Sigmoid colon (tissue), 7 donors: ENCODE results near the gene TAS2R30. TPM values are rescaled to one million over a fixed set of nuclear protein-coding genes. Genes with fewer than 3 reads are reported as not detected.

Experiments
- DNase-seq: peaks from one replicate; pipeline ENCODE4 v3.0.0-alpha.2; 2019
- H3K27ac ChIP-seq, 4 donors: fragments of 200-600 bp; sonication (generic); one replicate each; pipeline ENCODE4 v1.5.1; 2016 to 2019; ENCODE audit warnings: mild to moderate bottlenecking in 1 of 4
- H3K27me3 ChIP-seq, 3 donors: fragments of 200-600 bp; sonication (generic); one replicate each; pipeline ENCODE4 v1.5.1; 2019; ENCODE audit warnings: mild to moderate bottlenecking in 1 of 3
- H3K36me3 ChIP-seq, 4 donors: fragments of 200-600 bp; sonication (generic); one replicate each; pipeline ENCODE4 v1.5.1; 2016 to 2019
- H3K4me1 ChIP-seq, 4 donors: fragments of 200-600 bp; sonication (generic); one replicate each; pipeline ENCODE4 v1.5.1; 2017 to 2019
- H3K4me3 ChIP-seq, 4 donors: fragments of 200-600 bp; sonication (generic); one replicate each; pipeline ENCODE4 v1.5.1; 2017 to 2019; ENCODE audit warnings: mild to moderate bottlenecking in 2 of 4, moderate library complexity in 1 of 4
- H3K9me3 ChIP-seq, 4 donors: fragments of 200-600 bp in 3 of 4; sonication (generic) in 3 of 4; one replicate each; pipeline versions ENCODE4 v1.5.1 to v1.6.1; 2013 to 2019
- EP300 ChIP-seq, 4 donors: sonication (generic); formaldehyde crosslinking; IDR thresholded peaks; one replicate each; pipeline ENCODE4 v1.6.1; 2017; ENCODE audit warnings: antibody characterized with exemption in 4 of 4
- POLR2A ChIP-seq, 2 donors: fragments of 450-650 bp; IDR thresholded peaks; one replicate each; pipeline ENCODE4 v1.6.1; 2016; ENCODE audit warnings: antibody characterized with exemption in 2 of 2, mild to moderate bottlenecking in 2 of 2, moderate library complexity in 2 of 2
- POLR2AphosphoS5 ChIP-seq, 4 donors: sonication (generic); formaldehyde crosslinking; IDR thresholded peaks; one replicate each; pipeline ENCODE4 v1.6.1; 2017; ENCODE audit warnings: antibody characterized with exemption in 4 of 4
- WGBS, 2 donors: extraction: QIAGEN DNeasy Blood & Tissue Kit; methylation state at CpG; one replicate each; pipeline ENCODE4 v1.1.7; 2013; 5-methylcytosine and 5-hydroxymethylcytosine counted together
- intact Hi-C: fragments of 100-400 bp; cut with DNase I; formaldehyde crosslinking; loops from one replicate; pipeline ENCODE4 v1.15.1; 2023
- polyA plus RNA-seq, 3 donors: library from polyadenylated mRNA; stranded (reverse); fragments of 200-250 nt; gene quantifications; one replicate each; pipeline ENCODE4 v1.2.3, GENCODE V29; 2013
- total RNA-seq, 4 donors: library from RNA; depleted of rRNA; stranded (reverse); fragments of >200 nt; gene quantifications; one replicate each; pipeline ENCODE4 v1.1.0, GENCODE V29; 2016
- TF ChIP-seq, protein P1 (sequence below), 4 experiments: fragments of 450-650 bp in 3 of 4; fragments of 200-600 bp in 1 of 4; IDR thresholded peaks; one replicate each; pipeline ENCODE4 v1.5.1; 2016 to 2019; ENCODE audit warnings: antibody characterized with exemption in 4 of 4, mild to moderate bottlenecking in 3 of 4, moderate library complexity in 2 of 4
- donor health status: healthy with polysubstance abuse.
- donor health status: Bipolar disorder and iron deficiency.
- donor health status: healthy.

Gene TAS2R30
- total RNA-seq: 10 to 100 TPM in 1 of 4 donors, 1 to 10 TPM in 3; 8.1 to 10.5 (median 9.4) TPM
- polyA plus RNA-seq: under 1 TPM in 1 of 3 donors, not detected in 2; 0.36 TPM

- intact Hi-C loops: no loop called here
- no peak within 1 kb of the TSS for H3K27ac ChIP-seq
Observed at GRCh38 chr12:11134305-11134704, at the start of gene TAS2R30. Gene TAS2R30, minus strand, starts transcription at chr12:11134644. Its CDS starts 400 bp downstream, at chr12:11134244.

DNA sequence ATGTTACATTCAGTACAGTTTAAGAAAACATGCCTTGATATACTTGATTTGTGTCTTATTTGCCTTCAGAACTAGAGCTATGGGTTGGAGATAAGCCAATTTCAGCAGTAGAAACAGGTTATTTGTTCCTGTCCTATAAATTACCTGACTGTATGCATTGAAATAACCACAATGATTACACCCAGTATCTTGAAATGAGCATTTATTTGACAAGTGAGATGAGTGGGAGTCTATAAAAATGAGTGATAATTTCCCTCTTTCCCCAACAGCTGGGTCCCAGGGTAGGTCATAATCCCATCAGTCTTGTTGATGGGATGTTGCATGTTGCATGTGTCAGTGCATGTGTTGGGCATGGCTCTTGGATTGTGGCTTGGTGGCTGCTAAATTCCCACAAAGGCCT is 48.6 kb upstream of the TAS2R30 start:
- H3K36me3 ChIP-seq: no peaks in the 10 kb centered on the region
- no peak for DNase-seq
- no peaks in the 10 kb centered on the region for H3K4me1 ChIP-seq
- H3K9me3 ChIP-seq: no peaks in the 10 kb centered on the region
- intact Hi-C loops: no loop called here
- TF ChIP-seq, protein P1, sequence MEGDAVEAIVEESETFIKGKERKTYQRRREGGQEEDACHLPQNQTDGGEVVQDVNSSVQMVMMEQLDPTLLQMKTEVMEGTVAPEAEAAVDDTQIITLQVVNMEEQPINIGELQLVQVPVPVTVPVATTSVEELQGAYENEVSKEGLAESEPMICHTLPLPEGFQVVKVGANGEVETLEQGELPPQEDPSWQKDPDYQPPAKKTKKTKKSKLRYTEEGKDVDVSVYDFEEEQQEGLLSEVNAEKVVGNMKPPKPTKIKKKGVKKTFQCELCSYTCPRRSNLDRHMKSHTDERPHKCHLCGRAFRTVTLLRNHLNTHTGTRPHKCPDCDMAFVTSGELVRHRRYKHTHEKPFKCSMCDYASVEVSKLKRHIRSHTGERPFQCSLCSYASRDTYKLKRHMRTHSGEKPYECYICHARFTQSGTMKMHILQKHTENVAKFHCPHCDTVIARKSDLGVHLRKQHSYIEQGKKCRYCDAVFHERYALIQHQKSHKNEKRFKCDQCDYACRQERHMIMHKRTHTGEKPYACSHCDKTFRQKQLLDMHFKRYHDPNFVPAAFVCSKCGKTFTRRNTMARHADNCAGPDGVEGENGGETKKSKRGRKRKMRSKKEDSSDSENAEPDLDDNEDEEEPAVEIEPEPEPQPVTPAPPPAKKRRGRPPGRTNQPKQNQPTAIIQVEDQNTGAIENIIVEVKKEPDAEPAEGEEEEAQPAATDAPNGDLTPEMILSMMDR (IDR thresholded peaks at IDR 0.05): no peak
- TF ChIP-seq POLR2AphosphoS5 (IDR thresholded peaks at IDR 0.05) (no peak), POLR2A (IDR thresholded peaks at IDR 0.05) (no peak), EP300 (IDR thresholded peaks at IDR 0.05) (no peak)
- no peak overlapping the region for H3K27ac ChIP-seq
- no peaks in the 10 kb centered on the region for H3K27me3 ChIP-seq
- H3K4me3 ChIP-seq: no peak overlapping the region

More at GRCh38 chr12:11134305-11134704, at the start of gene TAS2R30:
- no peak for DNase-seq
- 50 to 81% methylated on average over 3 of the region's 3 CpGs for WGBS, 2 donors
- no peaks in the 10 kb centered on the region for H3K27me3 ChIP-seq
- H3K9me3 ChIP-seq: no peaks in the 10 kb centered on the region
- no peak within 1 kb of the TSS for H3K4me3 ChIP-seq
- H3K36me3 ChIP-seq: no peaks in the 10 kb centered on the region
- TF ChIP-seq POLR2A (IDR thresholded peaks at IDR 0.05) (no peak), EP300 (IDR thresholded peaks at IDR 0.05) (no peak), POLR2AphosphoS5 (IDR thresholded peaks at IDR 0.05) (no peak)
- TF ChIP-seq, protein P1 (IDR thresholded peaks at IDR 0.05): no peak
- peaks cover 0 to 14% (median 2%) of the 10 kb centered on the region in 4 donors for H3K4me1 ChIP-seq

DNA sequence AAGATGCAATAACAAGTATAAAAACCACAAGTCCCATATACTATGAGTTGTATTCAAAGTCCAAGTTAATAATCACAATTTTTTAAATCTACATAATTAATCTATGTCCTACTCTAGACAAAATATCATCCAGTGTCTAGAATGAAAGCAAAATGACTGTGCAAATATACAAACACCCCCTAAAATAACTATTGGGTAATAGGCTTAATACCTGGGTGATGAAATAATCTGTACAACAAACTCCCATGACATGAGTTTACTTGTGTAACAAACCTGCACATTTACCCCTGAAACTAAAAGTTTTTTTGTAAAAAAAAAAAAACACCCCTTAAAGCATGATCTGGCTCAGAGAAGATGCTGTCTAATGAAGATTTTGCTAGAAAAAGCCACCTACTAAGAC is 48.1 kb upstream of the TAS2R30 start:
- H3K4me3 ChIP-seq: no peak overlapping the region
- no peaks in the 10 kb centered on the region for H3K4me1 ChIP-seq
- H3K9me3 ChIP-seq: no peaks in the 10 kb centered on the region
- no peaks in the 10 kb centered on the region for H3K27me3 ChIP-seq
- no peak overlapping the region for H3K27ac ChIP-seq
- intact Hi-C loops: no loop called here
- no peak for DNase-seq
- H3K36me3 ChIP-seq: no peaks in the 10 kb centered on the region
- TF ChIP-seq, protein P1 (IDR thresholded peaks at IDR 0.05): no peak
- no peak for TF ChIP-seq POLR2AphosphoS5 (IDR thresholded peaks at IDR 0.05)
- no peak for TF ChIP-seq POLR2A (IDR thresholded peaks at IDR 0.05)
- TF ChIP-seq EP300 (IDR thresholded peaks at IDR 0.05): no peak

- H3K4me3 ChIP-seq: no peak overlapping the region
- H3K27me3 ChIP-seq: no peaks in the 10 kb centered on the region
- H3K27ac ChIP-seq: no peak overlapping the region
- WGBS, 2 donors: 95 to 96% methylated on average over 1 of the region's 1 CpG
- no peaks in the 10 kb centered on the region for H3K36me3 ChIP-seq
- DNase-seq: no peak
- peaks cover 0 to 10% (median under 1%) of the 10 kb centered on the region in 4 donors for H3K4me1 ChIP-seq
- no peaks in the 10 kb centered on the region for H3K9me3 ChIP-seq
- TF ChIP-seq POLR2A (IDR thresholded peaks at IDR 0.05): no peak
- no peak for TF ChIP-seq EP300 (IDR thresholded peaks at IDR 0.05)
- TF ChIP-seq, protein P1 (IDR thresholded peaks at IDR 0.05): no peak
- no peak for TF ChIP-seq POLR2AphosphoS5 (IDR thresholded peaks at IDR 0.05)
- intact Hi-C loops: loop anchor here (10.0 kb wide), 1 partner anchor 813 kb away; no protein-coding TSS in a partner anchor
Observed at GRCh38 chr12:11178250-11178649, 43.8 kb upstream of the TAS2R30 start.

- Histone ChIP-seq H3K27ac (no peak overlapping the region), H3K4me3 (no peak overlapping the region), H3K36me3 (no peaks in the 10 kb centered on the region), H3K4me1 (peaks cover 0 to 40% (median 31%) of the 10 kb centered on the region in 4 donors), H3K9me3 (no peaks in the 10 kb centered on the region), H3K27me3 (no peaks in the 10 kb centered on the region)
- WGBS, 2 donors: 86 to 95% methylated on average over 2 of the region's 2 CpGs
- no peak for DNase-seq
- no peak for TF ChIP-seq POLR2AphosphoS5 (IDR thresholded peaks at IDR 0.05)
- TF ChIP-seq POLR2A (IDR thresholded peaks at IDR 0.05): no peak
- TF ChIP-seq, protein P1 (IDR thresholded peaks at IDR 0.05): no peak
- no peak for TF ChIP-seq EP300 (IDR thresholded peaks at IDR 0.05)
- intact Hi-C loops: loop anchor here (10.0 kb wide), 1 partner anchor 809 kb away; no protein-coding TSS in a partner anchor
Observed at GRCh38 chr12:11174022-11174421, 39.6 kb upstream of the TAS2R30 start.
